T-helper 17 cell (primary cell): ENCODE data around the gene KCNC2. TPM values are rescaled to one million over a fixed set of nuclear protein-coding genes. Genes with fewer than 3 reads are reported as not detected.

ENCODE experiments used
- ATAC-seq: fragments of 150-1000 bp; cut with Tn5 transposase; 2 replicates; pipeline ENCODE4 v1.10.0; 2021; ENCODE audit warnings: mild to moderate bottlenecking, moderate library complexity
- DNase-seq, 3 donors: peaks; one replicate each; pipeline versions ENCODE4 v3.0.0 to v3.0.0-alpha.2; 2020 to 2021
- H3K9me3 ChIP-seq: one replicate; pipeline ENCODE4 v1.7.0; 2013; ENCODE audit warnings: low read length, mild to moderate bottlenecking; ENCODE audit not compliant: control insufficient read depth, poor library complexity, severe bottlenecking
- H3K27ac Mint-ChIP-seq: one replicate; pipeline ENCODE4 v1.8.0; 2022; ENCODE audit warnings: mild to moderate bottlenecking, moderate library complexity, mixed read lengths
- H3K27me3 Mint-ChIP-seq: one replicate; pipeline ENCODE4 v1.8.0; 2022; ENCODE audit warnings: mixed read lengths
- H3K36me3 Mint-ChIP-seq: one replicate; pipeline ENCODE4 v1.8.0; 2022; ENCODE audit warnings: low read depth, mixed read lengths
- H3K4me1 Mint-ChIP-seq: one replicate; pipeline ENCODE4 v1.8.0; 2022; ENCODE audit warnings: mild to moderate bottlenecking, mixed read lengths
- H3K4me3 Mint-ChIP-seq: one replicate; pipeline ENCODE4 v1.8.0; 2022; ENCODE audit warnings: mild to moderate bottlenecking, moderate library complexity, mixed read lengths
- total RNA-seq, 4 donors: library from RNA in 2 of 4; stranded (reverse) in 2 of 4; gene quantifications; one replicate each; pipeline ENCODE4 v1.2.3 and lab custom pipeline; 2022 to 2026

KCNC2 gene
- total RNA-seq, 2 donors from 2014 or later = not detected

- ATAC-seq = no peak
These were observed 70.4 kb downstream of the KCNC2 start for GRCh38 chr12:75139196-75139595.

GRCh38 chr12:75137896-75138295 lies 71.7 kb downstream of the KCNC2 start:
- Mint-ChIP-seq H3K4me3 (no peak overlapping the region), H3K4me1 (no peaks in the 10 kb centered on the region), H3K27me3 (no peaks in the 10 kb centered on the region), H3K27ac (no peak overlapping the region), H3K36me3 (no peaks in the 10 kb centered on the region)
- H3K9me3 ChIP-seq = no peaks in the 10 kb centered on the region
- DNase-seq (no peak), ATAC-seq (no peak)

More at GRCh38 chr12:75139196-75139595, 70.4 kb downstream of the KCNC2 start:
- no peaks in the 10 kb centered on the region for H3K9me3 ChIP-seq
- no peaks in the 10 kb centered on the region for H3K4me1 Mint-ChIP-seq
- H3K36me3 Mint-ChIP-seq = no peaks in the 10 kb centered on the region
- H3K27ac Mint-ChIP-seq = no peak overlapping the region
- H3K27me3 Mint-ChIP-seq = no peaks in the 10 kb centered on the region
- no peak overlapping the region for H3K4me3 Mint-ChIP-seq
- no peak for DNase-seq

GRCh38 chr12:75135026-75135425 lies 74.6 kb downstream of the KCNC2 start:
- DNase-seq (no peak), ATAC-seq (no peak)
- H3K9me3 ChIP-seq = no peaks in the 10 kb centered on the region
- no peaks in the 10 kb centered on the region for H3K27me3 Mint-ChIP-seq
- no peaks in the 10 kb centered on the region for H3K4me1 Mint-ChIP-seq
- no peak overlapping the region for H3K27ac Mint-ChIP-seq
- no peaks in the 10 kb centered on the region for H3K36me3 Mint-ChIP-seq
- H3K4me3 Mint-ChIP-seq = no peak overlapping the region

GRCh38 chr12:75130811-75131210 lies 78.8 kb downstream of the KCNC2 start:
- ATAC-seq (no peak), DNase-seq (no peak)
- Mint-ChIP-seq H3K4me3 (no peak overlapping the region), H3K4me1 (no peaks in the 10 kb centered on the region), H3K27ac (no peak overlapping the region), H3K36me3 (no peaks in the 10 kb centered on the region), H3K27me3 (no peaks in the 10 kb centered on the region)
- no peaks in the 10 kb centered on the region for H3K9me3 ChIP-seq

GRCh38 chr12:75129275-75129674 lies 80.4 kb downstream of the KCNC2 start:
- no peaks in the 10 kb centered on the region for H3K9me3 ChIP-seq
- no peak for DNase-seq
- Mint-ChIP-seq H3K27ac (no peak overlapping the region), H3K4me1 (no peaks in the 10 kb centered on the region), H3K36me3 (no peaks in the 10 kb centered on the region), H3K27me3 (no peaks in the 10 kb centered on the region), H3K4me3 (no peak overlapping the region)
- ATAC-seq = no peak

GRCh38 chr12:75121036-75121705 lies 88.5 kb downstream of the KCNC2 start:
- H3K27me3 Mint-ChIP-seq = peaks cover 5% of the 10 kb centered on the region

GRCh38 chr12:75120311-75120711 lies 89.3 kb downstream of the KCNC2 start:
- no peak for DNase-seq

More at GRCh38 chr12:75121036-75121705, 88.5 kb downstream of the KCNC2 start:
- no peak overlapping the region for H3K4me3 Mint-ChIP-seq
- no peaks in the 10 kb centered on the region for H3K4me1 Mint-ChIP-seq
- H3K27ac Mint-ChIP-seq = no peak overlapping the region
- H3K36me3 Mint-ChIP-seq = no peaks in the 10 kb centered on the region
- ATAC-seq (no peak), DNase-seq (no peak)
- H3K9me3 ChIP-seq = no peaks in the 10 kb centered on the region

GRCh38 chr12:75116646-75117198 lies 92.9 kb downstream of the KCNC2 start:
- H3K4me1 Mint-ChIP-seq = peaks cover 2% of the 10 kb centered on the region
- H3K4me3 Mint-ChIP-seq = no peak overlapping the region
- no peaks in the 10 kb centered on the region for H3K27me3 Mint-ChIP-seq

More at GRCh38 chr12:75120311-75120711, 89.3 kb downstream of the KCNC2 start:
- no peak overlapping the region for H3K27ac Mint-ChIP-seq
- no peaks in the 10 kb centered on the region for H3K36me3 Mint-ChIP-seq
- H3K27me3 Mint-ChIP-seq = peaks cover 5% of the 10 kb centered on the region
- no peaks in the 10 kb centered on the region for H3K9me3 ChIP-seq
- no peak overlapping the region for H3K4me3 Mint-ChIP-seq
- no peak for ATAC-seq
- no peaks in the 10 kb centered on the region for H3K4me1 Mint-ChIP-seq

GRCh38 chr12:75115748-75116147 lies 93.9 kb downstream of the KCNC2 start:
- ATAC-seq (no peak), DNase-seq (no peak)
- Mint-ChIP-seq H3K4me3 (no peak overlapping the region), H3K27ac (no peak overlapping the region), H3K36me3 (no peaks in the 10 kb centered on the region), H3K27me3 (no peaks in the 10 kb centered on the region), H3K4me1 (peaks cover 2% of the 10 kb centered on the region)
- no peaks in the 10 kb centered on the region for H3K9me3 ChIP-seq

More at GRCh38 chr12:75116646-75117198, 92.9 kb downstream of the KCNC2 start:
- no peak for ATAC-seq
- H3K9me3 ChIP-seq = no peaks in the 10 kb centered on the region
- Mint-ChIP-seq H3K36me3 (no peaks in the 10 kb centered on the region), H3K27ac (no peak overlapping the region)
- no peak for DNase-seq

- H3K27ac Mint-ChIP-seq = no peak overlapping the region
- ATAC-seq (no peak), DNase-seq (no peak)
- no peaks in the 10 kb centered on the region for H3K4me1 Mint-ChIP-seq
- H3K27me3 Mint-ChIP-seq = no peaks in the 10 kb centered on the region
- H3K9me3 ChIP-seq = no peaks in the 10 kb centered on the region
- H3K4me3 Mint-ChIP-seq = no peak overlapping the region
- no peaks in the 10 kb centered on the region for H3K36me3 Mint-ChIP-seq
These were observed 105.8 kb downstream of the KCNC2 start for GRCh38 chr12:75103822-75104221.

- DNase-seq = no peak
- H3K27me3 Mint-ChIP-seq = no peaks in the 10 kb centered on the region
- no peak overlapping the region for H3K27ac Mint-ChIP-seq
- no peak overlapping the region for H3K4me3 Mint-ChIP-seq
- no peaks in the 10 kb centered on the region for H3K4me1 Mint-ChIP-seq
- no peak for ATAC-seq
- no peaks in the 10 kb centered on the region for H3K9me3 ChIP-seq
- no peaks in the 10 kb centered on the region for H3K36me3 Mint-ChIP-seq
These were observed 107.9 kb downstream of the KCNC2 start for GRCh38 chr12:75101781-75102180.

- Mint-ChIP-seq H3K27me3 (no peaks in the 10 kb centered on the region), H3K4me1 (no peaks in the 10 kb centered on the region), H3K27ac (no peak overlapping the region), H3K36me3 (no peaks in the 10 kb centered on the region), H3K4me3 (no peak overlapping the region)
- ATAC-seq (no peak), DNase-seq (no peak)
- H3K9me3 ChIP-seq = no peaks in the 10 kb centered on the region
These were observed 110.4 kb downstream of the KCNC2 start for GRCh38 chr12:75099210-75099609.

GRCh38 chr12:75097003-75097402 lies 112.6 kb downstream of the KCNC2 start:
- no peak for DNase-seq
- Mint-ChIP-seq H3K4me3 (no peak overlapping the region), H3K36me3 (no peaks in the 10 kb centered on the region), H3K27ac (no peak overlapping the region), H3K4me1 (no peaks in the 10 kb centered on the region), H3K27me3 (no peaks in the 10 kb centered on the region)
- no peaks in the 10 kb centered on the region for H3K9me3 ChIP-seq
- ATAC-seq = no peak

GRCh38 chr12:75087654-75088053 lies 122.0 kb downstream of the KCNC2 start:
- no peaks in the 10 kb centered on the region for H3K9me3 ChIP-seq
- Mint-ChIP-seq H3K36me3 (no peaks in the 10 kb centered on the region), H3K4me3 (no peak overlapping the region), H3K4me1 (peaks cover 2% of the 10 kb centered on the region), H3K27me3 (no peaks in the 10 kb centered on the region), H3K27ac (no peak overlapping the region)
- no peak for ATAC-seq
- no peak for DNase-seq
